ENCODE results near the gene MYOC. TPM values are rescaled to one million over a fixed set of nuclear protein-coding genes. Genes with fewer than 3 reads are reported as not detected.

Gene MYOC
- polyA plus RNA-seq, 1 of the 3 experiments (the other 2 are of a cell fraction): not detected

DNA sequence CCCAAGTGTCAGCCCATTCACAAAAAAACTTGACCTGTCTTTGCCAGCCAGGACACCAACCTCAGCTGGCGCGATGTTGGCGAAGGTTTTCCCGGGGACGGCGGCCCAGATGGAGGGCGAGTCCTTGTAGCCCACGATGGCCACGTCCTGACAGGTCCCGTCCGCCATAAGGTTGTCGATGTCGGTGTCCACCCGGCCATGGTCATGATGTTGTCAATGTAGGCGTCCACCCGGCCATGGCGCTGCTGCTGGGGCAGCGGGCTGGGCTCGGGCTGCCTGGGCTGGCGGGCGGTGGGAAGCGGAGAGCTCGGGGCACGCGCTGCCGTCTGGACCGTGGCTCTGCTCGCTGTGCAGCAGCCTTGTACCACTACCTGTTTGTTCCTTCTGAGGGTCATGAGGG is 18.3 kb upstream of the MYOC start:
- no peaks in the 10 kb centered on the region for H3K9me3 ChIP-seq
- POLR2A ChIA-PET: no interaction called here
- H3K9me2 ChIP-seq: no peaks in the 10 kb centered on the region
- no peaks in the 10 kb centered on the region for H3K36me3 ChIP-seq (replicated peaks in 1 of 2; ENCODE audit: control insufficient read depth in 1 of 2, insufficient read depth in 2 of 2, low read length in 1 of 2)
- no peak for TF ChIP-seq TAF1 (IDR thresholded peaks at IDR 0.05; ENCODE audit: borderline replicate concordance, low read depth, low read length)
- TF ChIP-seq, protein P1, sequence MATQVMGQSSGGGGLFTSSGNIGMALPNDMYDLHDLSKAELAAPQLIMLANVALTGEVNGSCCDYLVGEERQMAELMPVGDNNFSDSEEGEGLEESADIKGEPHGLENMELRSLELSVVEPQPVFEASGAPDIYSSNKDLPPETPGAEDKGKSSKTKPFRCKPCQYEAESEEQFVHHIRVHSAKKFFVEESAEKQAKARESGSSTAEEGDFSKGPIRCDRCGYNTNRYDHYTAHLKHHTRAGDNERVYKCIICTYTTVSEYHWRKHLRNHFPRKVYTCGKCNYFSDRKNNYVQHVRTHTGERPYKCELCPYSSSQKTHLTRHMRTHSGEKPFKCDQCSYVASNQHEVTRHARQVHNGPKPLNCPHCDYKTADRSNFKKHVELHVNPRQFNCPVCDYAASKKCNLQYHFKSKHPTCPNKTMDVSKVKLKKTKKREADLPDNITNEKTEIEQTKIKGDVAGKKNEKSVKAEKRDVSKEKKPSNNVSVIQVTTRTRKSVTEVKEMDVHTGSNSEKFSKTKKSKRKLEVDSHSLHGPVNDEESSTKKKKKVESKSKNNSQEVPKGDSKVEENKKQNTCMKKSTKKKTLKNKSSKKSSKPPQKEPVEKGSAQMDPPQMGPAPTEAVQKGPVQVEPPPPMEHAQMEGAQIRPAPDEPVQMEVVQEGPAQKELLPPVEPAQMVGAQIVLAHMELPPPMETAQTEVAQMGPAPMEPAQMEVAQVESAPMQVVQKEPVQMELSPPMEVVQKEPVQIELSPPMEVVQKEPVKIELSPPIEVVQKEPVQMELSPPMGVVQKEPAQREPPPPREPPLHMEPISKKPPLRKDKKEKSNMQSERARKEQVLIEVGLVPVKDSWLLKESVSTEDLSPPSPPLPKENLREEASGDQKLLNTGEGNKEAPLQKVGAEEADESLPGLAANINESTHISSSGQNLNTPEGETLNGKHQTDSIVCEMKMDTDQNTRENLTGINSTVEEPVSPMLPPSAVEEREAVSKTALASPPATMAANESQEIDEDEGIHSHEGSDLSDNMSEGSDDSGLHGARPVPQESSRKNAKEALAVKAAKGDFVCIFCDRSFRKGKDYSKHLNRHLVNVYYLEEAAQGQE (IDR thresholded peaks at IDR 0.05; ENCODE audit: low read depth, low read length): no peak
- TF ChIP-seq, protein P2, sequence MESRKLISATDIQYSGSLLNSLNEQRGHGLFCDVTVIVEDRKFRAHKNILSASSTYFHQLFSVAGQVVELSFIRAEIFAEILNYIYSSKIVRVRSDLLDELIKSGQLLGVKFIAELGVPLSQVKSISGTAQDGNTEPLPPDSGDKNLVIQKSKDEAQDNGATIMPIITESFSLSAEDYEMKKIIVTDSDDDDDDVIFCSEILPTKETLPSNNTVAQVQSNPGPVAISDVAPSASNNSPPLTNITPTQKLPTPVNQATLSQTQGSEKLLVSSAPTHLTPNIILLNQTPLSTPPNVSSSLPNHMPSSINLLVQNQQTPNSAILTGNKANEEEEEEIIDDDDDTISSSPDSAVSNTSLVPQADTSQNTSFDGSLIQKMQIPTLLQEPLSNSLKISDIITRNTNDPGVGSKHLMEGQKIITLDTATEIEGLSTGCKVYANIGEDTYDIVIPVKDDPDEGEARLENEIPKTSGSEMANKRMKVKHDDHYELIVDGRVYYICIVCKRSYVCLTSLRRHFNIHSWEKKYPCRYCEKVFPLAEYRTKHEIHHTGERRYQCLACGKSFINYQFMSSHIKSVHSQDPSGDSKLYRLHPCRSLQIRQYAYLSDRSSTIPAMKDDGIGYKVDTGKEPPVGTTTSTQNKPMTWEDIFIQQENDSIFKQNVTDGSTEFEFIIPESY (IDR thresholded peaks at IDR 0.05; ENCODE audit: borderline replicate concordance, low read depth): no peak
- TF ChIP-seq, protein P3, sequence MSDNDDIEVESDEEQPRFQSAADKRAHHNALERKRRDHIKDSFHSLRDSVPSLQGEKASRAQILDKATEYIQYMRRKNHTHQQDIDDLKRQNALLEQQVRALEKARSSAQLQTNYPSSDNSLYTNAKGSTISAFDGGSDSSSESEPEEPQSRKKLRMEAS (IDR thresholded peaks at IDR 0.05; ENCODE audit: low read depth): no peak
- TF ChIP-seq NFIC (IDR thresholded peaks at IDR 0.05; ENCODE audit: borderline replicate concordance): no peak
- no peak for TF ChIP-seq MXI1 (IDR thresholded peaks at IDR 0.05; ENCODE audit: low read depth, low read length)
- TF ChIP-seq FOXJ3 (CRISPR knock-in tag; IDR thresholded peaks at IDR 0.05): no peak
- TF ChIP-seq EP300 (IDR thresholded peaks at IDR 0.05; ENCODE audit: borderline replicate concordance in 1 of 2, low read depth in 1 of 2, low read length in 1 of 2): no peak
- TF ChIP-seq, protein P4, sequence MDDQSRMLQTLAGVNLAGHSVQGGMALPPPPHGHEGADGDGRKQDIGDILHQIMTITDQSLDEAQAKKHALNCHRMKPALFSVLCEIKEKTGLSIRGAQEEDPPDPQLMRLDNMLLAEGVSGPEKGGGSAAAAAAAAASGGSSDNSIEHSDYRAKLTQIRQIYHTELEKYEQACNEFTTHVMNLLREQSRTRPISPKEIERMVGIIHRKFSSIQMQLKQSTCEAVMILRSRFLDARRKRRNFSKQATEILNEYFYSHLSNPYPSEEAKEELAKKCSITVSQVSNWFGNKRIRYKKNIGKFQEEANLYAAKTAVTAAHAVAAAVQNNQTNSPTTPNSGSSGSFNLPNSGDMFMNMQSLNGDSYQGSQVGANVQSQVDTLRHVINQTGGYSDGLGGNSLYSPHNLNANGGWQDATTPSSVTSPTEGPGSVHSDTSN (IDR thresholded peaks at IDR 0.05): no peak
- TF ChIP-seq RCOR1 (IDR thresholded peaks at IDR 0.05; ENCODE audit: low read length): no peak
- no peak for TF ChIP-seq TCF12 (IDR thresholded peaks at IDR 0.05)
- no peak for TF ChIP-seq ELF1 (IDR thresholded peaks at IDR 0.05)
- TF ChIP-seq, protein P5, sequence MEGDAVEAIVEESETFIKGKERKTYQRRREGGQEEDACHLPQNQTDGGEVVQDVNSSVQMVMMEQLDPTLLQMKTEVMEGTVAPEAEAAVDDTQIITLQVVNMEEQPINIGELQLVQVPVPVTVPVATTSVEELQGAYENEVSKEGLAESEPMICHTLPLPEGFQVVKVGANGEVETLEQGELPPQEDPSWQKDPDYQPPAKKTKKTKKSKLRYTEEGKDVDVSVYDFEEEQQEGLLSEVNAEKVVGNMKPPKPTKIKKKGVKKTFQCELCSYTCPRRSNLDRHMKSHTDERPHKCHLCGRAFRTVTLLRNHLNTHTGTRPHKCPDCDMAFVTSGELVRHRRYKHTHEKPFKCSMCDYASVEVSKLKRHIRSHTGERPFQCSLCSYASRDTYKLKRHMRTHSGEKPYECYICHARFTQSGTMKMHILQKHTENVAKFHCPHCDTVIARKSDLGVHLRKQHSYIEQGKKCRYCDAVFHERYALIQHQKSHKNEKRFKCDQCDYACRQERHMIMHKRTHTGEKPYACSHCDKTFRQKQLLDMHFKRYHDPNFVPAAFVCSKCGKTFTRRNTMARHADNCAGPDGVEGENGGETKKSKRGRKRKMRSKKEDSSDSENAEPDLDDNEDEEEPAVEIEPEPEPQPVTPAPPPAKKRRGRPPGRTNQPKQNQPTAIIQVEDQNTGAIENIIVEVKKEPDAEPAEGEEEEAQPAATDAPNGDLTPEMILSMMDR (IDR thresholded peaks at IDR 0.05): no peak
- no peak for TF ChIP-seq NRF1 (IDR thresholded peaks at IDR 0.05; ENCODE audit: low read depth, low read length)
- no peak overlapping the region for H3K27ac ChIP-seq (ENCODE audit: low read depth in 2 of 2, low read length in 1 of 2)
- no peak overlapping the region for H2AFZ ChIP-seq (ENCODE audit: low read depth)
- no peaks in the 10 kb centered on the region for H4K20me1 ChIP-seq (ENCODE audit: insufficient read depth)
- peaks cover 14% of the 10 kb centered on the region; the same call in 1 of the 2 replicates for H3K27me3 ChIP-seq (ENCODE audit: insufficient read depth)
- DNase-seq: no peak
- no peaks in the 10 kb centered on the region for H3F3A ChIP-seq (replicated peaks; ENCODE audit: insufficient read depth)
- no peak overlapping the region for H3K4me3 ChIP-seq (ENCODE audit: low read depth in 2 of 2, low read length in 1 of 2)
- no peak overlapping the region for H3K9ac ChIP-seq
- CTCF ChIA-PET: no interaction called here
- no peak overlapping the region for H3K4me2 ChIP-seq
- 82% methylated on average over 15 of the region's 28 CpGs for WGBS (ENCODE audit: low lambda C conversion rate)
- no peaks in the 10 kb centered on the region for H3K79me2 ChIP-seq (ENCODE audit: insufficient read depth)
- H3K4me1 ChIP-seq (ENCODE audit: control insufficient read depth in 1 of 2, insufficient read depth in 2 of 2, low read depth in 1 of 2, low read length in 1 of 2): no peaks in the 10 kb centered on the region
